ENCODE data around the gene SIMC1.

GRCh38 chr5:176192094-176192721, 46.0 kb upstream of the SIMC1 start:
- no peak for TF ChIP-seq CTCF (conservative IDR thresholded peaks at IDR 0.05; ENCODE audit: low read length)
- TF ChIP-seq EZH2phosphoT487 (IDR thresholded peaks at IDR 0.05; ENCODE audit: borderline replicate concordance, low read depth, low read length), result no peak
